Spleen (tissue), 11 donors: Measurements from ENCODE around the gene ATXN1. TPM values are rescaled to one million over a fixed set of nuclear protein-coding genes. Genes with fewer than 3 reads are reported as not detected.

ENCODE experiments used
- DNase-seq: peaks from one replicate; pipeline ENCODE4 v3.0.0-alpha.2; 2020
- H3K27ac ChIP-seq, 8 donors: fragments of 200-600 bp; sonication (generic) in 7 of 8; 1 replicate in 4 of 8; 2 replicates in 4 of 8; pipeline versions ENCODE4 v1.5.0 to v1.8.0; 2016 to 2021; ENCODE audit warnings: inconsistent platforms in 4 of 8, mild to moderate bottlenecking in 4 of 8, moderate library complexity in 1 of 8
- H3K27me3 ChIP-seq, 7 donors: fragments of 200-600 bp; sonication (generic) in 6 of 7; replicated peaks in 1 of 7; 1 replicate in 4 of 7; 2 replicates in 3 of 7; pipeline versions ENCODE4 v1.5.0 to v1.8.0; 2016 to 2021; ENCODE audit warnings: inconsistent platforms in 3 of 7, mild to moderate bottlenecking in 1 of 7
- H3K36me3 ChIP-seq, 6 donors: fragments of 200-600 bp; sonication (generic) in 5 of 6; 1 replicate in 4 of 6; 2 replicates in 2 of 6; pipeline versions ENCODE4 v1.5.0 to v1.8.0; 2016 to 2021; ENCODE audit warnings: inconsistent platforms in 2 of 6
- H3K4me1 ChIP-seq, 6 donors: fragments of 200-600 bp; sonication (generic) in 5 of 6; 1 replicate in 3 of 6; 2 replicates in 3 of 6; pipeline versions ENCODE4 v1.5.0 to v1.8.0; 2016 to 2021; ENCODE audit warnings: inconsistent platforms in 3 of 6
- H3K4me3 ChIP-seq, 8 donors: fragments of 200-600 bp; sonication (generic) in 7 of 8; 1 replicate in 4 of 8; 2 replicates in 4 of 8; pipeline versions ENCODE4 v1.5.0 to v1.8.0; 2016 to 2021; ENCODE audit warnings: inconsistent platforms in 4 of 8, mild to moderate bottlenecking in 4 of 8, moderate library complexity in 2 of 8
- H3K9me3 ChIP-seq, 8 donors: fragments of 200-600 bp; sonication (generic) in 7 of 8; 1 replicate in 4 of 8; 2 replicates in 4 of 8; pipeline versions ENCODE4 v1.5.0 to v1.8.0; 2016 to 2021; ENCODE audit warnings: inconsistent platforms in 4 of 8
- CTCF ChIP-seq, 11 experiments: fragments of 200-600 bp in 7 of 11; fragments of 450-650 bp in 4 of 11; sonication (generic) in 4 of 11; IDR thresholded peaks in 8 of 11; conservative IDR thresholded peaks in 3 of 11; 1 replicate in 7 of 11; 2 replicates in 4 of 11; pipeline versions ENCODE4 v1.4.0 to v1.8.0; 2016 to 2021; ENCODE audit warnings: antibody characterized with exemption in 11 of 11, inconsistent platforms in 4 of 11, mild to moderate bottlenecking in 1 of 11
- POLR2A ChIP-seq, 3 donors: fragments of 450-650 bp; IDR thresholded peaks; one replicate each; pipeline ENCODE4 v1.5.1; 2017; ENCODE audit warnings: antibody characterized with exemption in 3 of 3, mild to moderate bottlenecking in 1 of 3
- POLR2AphosphoS5 ChIP-seq, 3 donors: sonication (generic); formaldehyde crosslinking; IDR thresholded peaks; one replicate each; pipeline ENCODE4 v1.5.1; 2017; ENCODE audit warnings: antibody characterized with exemption in 3 of 3
- WGBS, 5 donors: extraction: QIAGEN DNeasy Blood & Tissue Kit in 3 of 5; methylation state at CpG; one replicate each; pipeline versions ENCODE4 v1.1.5 to v1.1.7; 2013 to 2018; 5-methylcytosine and 5-hydroxymethylcytosine counted together
- intact Hi-C: fragments of 100-400 bp; cut with DNase I; formaldehyde crosslinking; loops from one replicate; pipeline ENCODE4 v1.15.0; 2023; ENCODE audit warnings: low total_unique reads
- polyA plus RNA-seq, 3 donors: library from polyadenylated mRNA; stranded (reverse); fragments of 200-250 nt; gene quantifications; one replicate each; pipeline ENCODE4 v1.2.1, GENCODE V29; 2013
- total RNA-seq, 7 donors: library from RNA; depleted of rRNA in 3 of 7; stranded (reverse); fragments of >200 nt in 3 of 7; fragmentation: NEBNext Ultra II Directional in 4 of 7; extraction: Animal tissue kit (Norgen Biotek cat#: 25700) in 4 of 7; gene quantifications; one replicate each; pipeline versions ENCODE4 v1.1.0 to v1.2.1, GENCODE V29; 2016 to 2021
- donor health status: healthy with polysubstance abuse.
- donor health status: DM: no; HTN: no; CAD: no; lungs with moderate emphysema.
- donor health status: DM: no; HTN: no; CAD: no.
- donor health status: Bipolar disorder and iron deficiency.
- donor health status: healthy.
- donor health status: DM: no; HTN: no; CAD: no.
- donor health status: DM: yes; HTN: yes; CAD: no.

The ATXN1 gene
- total and polyA plus RNA-seq, 10 donors = 3.5 to 123 (median 73.9) TPM

GRCh38 chr6:16414205-16414604 lies 347.1 kb downstream of the ATXN1 start:
- WGBS, 5 donors = 63 to 84% (median 73%) methylated on average over 5 of the region's 5 CpGs

GRCh38 chr6:16413399-16413798 lies 347.9 kb downstream of the ATXN1 start:
- Histone ChIP-seq H3K27ac (peak overlapping the region; percentile 36 to 69 (median 58)), H3K36me3 (no peaks in the 10 kb centered on the region), H3K4me3 (peak overlapping the region in 2 of 8 donors; percentile 4 to 46), H3K4me1 (peaks cover 0 to 57% (median 27%) of the 10 kb centered on the region in 6 donors), H3K9me3 (no peaks in the 10 kb centered on the region), H3K27me3 (no peaks in the 10 kb centered on the region)
- TF ChIP-seq POLR2AphosphoS5 (IDR thresholded peaks at IDR 0.05) (no peak), CTCF (IDR thresholded peaks at IDR 0.05 in 8 of 11, conservative IDR thresholded peaks at IDR 0.05 in 3 of 11) (no peak), POLR2A (IDR thresholded peaks at IDR 0.05) (no peak)
- no peak for DNase-seq
- 48 to 66% (median 60%) methylated on average over 4 of the region's 4 CpGs for WGBS, 5 donors
- intact Hi-C loops = no loop called here

More at GRCh38 chr6:16414205-16414604, 347.1 kb downstream of the ATXN1 start:
- no peak for DNase-seq
- Histone ChIP-seq H3K9me3 (no peaks in the 10 kb centered on the region), H3K27ac (peak overlapping the region; percentile 36 to 69 (median 58)), H3K27me3 (no peaks in the 10 kb centered on the region), H3K4me3 (peak overlapping the region in 1 of 8 donors; percentile 46), H3K4me1 (peaks cover 0 to 53% (median 26%) of the 10 kb centered on the region in 6 donors), H3K36me3 (no peaks in the 10 kb centered on the region)
- TF ChIP-seq CTCF (IDR thresholded peaks at IDR 0.05 in 8 of 11, conservative IDR thresholded peaks at IDR 0.05 in 3 of 11) (no peak), POLR2AphosphoS5 (IDR thresholded peaks at IDR 0.05) (no peak), POLR2A (IDR thresholded peaks at IDR 0.05) (no peak)
- intact Hi-C loops = no loop called here

- DNase-seq = no peak
- intact Hi-C loops = no loop called here
- Histone ChIP-seq H3K4me1 (peaks cover 0 to 61% (median 27%) of the 10 kb centered on the region in 6 donors), H3K9me3 (no peaks in the 10 kb centered on the region), H3K4me3 (peak overlapping the region in 2 of 8 donors; percentile 4 to 46), H3K27ac (peak overlapping the region in 7 of 8 donors; percentile 35 to 69 (median 61)), H3K27me3 (no peaks in the 10 kb centered on the region), H3K36me3 (no peaks in the 10 kb centered on the region)
- TF ChIP-seq POLR2AphosphoS5 (IDR thresholded peaks at IDR 0.05) (no peak), CTCF (IDR thresholded peaks at IDR 0.05 in 8 of 11, conservative IDR thresholded peaks at IDR 0.05 in 3 of 11) (no peak), POLR2A (IDR thresholded peaks at IDR 0.05) (no peak)
- 39 to 54% (median 48%) methylated on average over 3 of the region's 3 CpGs for WGBS, 5 donors
Measured at GRCh38 chr6:16412982-16413381, 348.3 kb downstream of the ATXN1 start.

- no peak overlapping the region for H3K4me3 ChIP-seq
- WGBS, 5 donors = 87 to 95% (median 94%) methylated on average over 4 of the region's 4 CpGs
- no peak for DNase-seq
- H3K9me3 ChIP-seq = no peaks in the 10 kb centered on the region
- no peaks in the 10 kb centered on the region for H3K27me3 ChIP-seq
- intact Hi-C loops = no loop called here
- H3K36me3 ChIP-seq = peaks cover 0 to 5% (median 0%) of the 10 kb centered on the region in 6 donors
- TF ChIP-seq POLR2AphosphoS5 (IDR thresholded peaks at IDR 0.05) (no peak), CTCF (IDR thresholded peaks at IDR 0.05 in 8 of 11, conservative IDR thresholded peaks at IDR 0.05 in 3 of 11) (no peak), POLR2A (IDR thresholded peaks at IDR 0.05) (no peak)
- H3K4me1 ChIP-seq = peaks cover 2 to 69% (median 31%) of the 10 kb centered on the region in 6 donors
- H3K27ac ChIP-seq = peak overlapping the region in 2 of 8 donors; percentile 68 to 69
Measured at GRCh38 chr6:16412171-16412570, 349.1 kb downstream of the ATXN1 start.
